ENCODE measurements around the gene IL19.

DNA sequence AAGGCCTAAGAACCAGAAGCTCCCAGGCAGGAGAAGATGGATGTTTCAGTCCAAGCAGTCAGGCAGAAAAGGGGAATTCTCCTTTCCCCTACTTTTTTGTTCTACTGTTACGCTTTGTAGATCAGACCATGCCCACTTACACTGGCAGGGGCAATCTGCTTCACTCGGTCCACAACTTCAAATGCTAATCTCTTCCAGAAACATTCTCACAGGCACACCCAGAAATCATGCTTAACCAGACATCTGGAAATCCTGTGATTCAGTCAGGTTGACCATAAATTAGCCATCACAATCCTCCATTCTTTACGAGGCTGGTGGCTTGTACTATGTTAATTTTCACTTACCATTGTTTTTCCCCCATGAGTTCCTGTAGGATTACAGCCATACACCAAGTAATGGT is 25.5 kb downstream of the IL19 start:
- TF ChIP-seq POLR2AphosphoS5 (IDR thresholded peaks at IDR 0.05) (no peak), POLR2A (IDR thresholded peaks at IDR 0.05) (no peak)
- TF ChIP-seq, protein P1, sequence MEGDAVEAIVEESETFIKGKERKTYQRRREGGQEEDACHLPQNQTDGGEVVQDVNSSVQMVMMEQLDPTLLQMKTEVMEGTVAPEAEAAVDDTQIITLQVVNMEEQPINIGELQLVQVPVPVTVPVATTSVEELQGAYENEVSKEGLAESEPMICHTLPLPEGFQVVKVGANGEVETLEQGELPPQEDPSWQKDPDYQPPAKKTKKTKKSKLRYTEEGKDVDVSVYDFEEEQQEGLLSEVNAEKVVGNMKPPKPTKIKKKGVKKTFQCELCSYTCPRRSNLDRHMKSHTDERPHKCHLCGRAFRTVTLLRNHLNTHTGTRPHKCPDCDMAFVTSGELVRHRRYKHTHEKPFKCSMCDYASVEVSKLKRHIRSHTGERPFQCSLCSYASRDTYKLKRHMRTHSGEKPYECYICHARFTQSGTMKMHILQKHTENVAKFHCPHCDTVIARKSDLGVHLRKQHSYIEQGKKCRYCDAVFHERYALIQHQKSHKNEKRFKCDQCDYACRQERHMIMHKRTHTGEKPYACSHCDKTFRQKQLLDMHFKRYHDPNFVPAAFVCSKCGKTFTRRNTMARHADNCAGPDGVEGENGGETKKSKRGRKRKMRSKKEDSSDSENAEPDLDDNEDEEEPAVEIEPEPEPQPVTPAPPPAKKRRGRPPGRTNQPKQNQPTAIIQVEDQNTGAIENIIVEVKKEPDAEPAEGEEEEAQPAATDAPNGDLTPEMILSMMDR (IDR thresholded peaks at IDR 0.05), result no peak

Data from upper lobe of left lung (tissue), 4 donors.